Lung (tissue), 12 donors: Measurements from ENCODE around the gene VPS8. TPM values are rescaled to one million over a fixed set of nuclear protein-coding genes. Genes with fewer than 3 reads are reported as not detected.

Experiments
- ATAC-seq: fragments of 200-7000 bp; cut with Tn5 transposase; one replicate; pipeline ENCODE4 v1.9.1; 2020; ENCODE audit warnings: moderate number of reproducible peaks; ENCODE audit not compliant: insufficient read depth, low FRiP score
- DNase-seq, 3 donors: peaks; one replicate each; pipeline ENCODE4 v3.0.0-alpha.2; 2013 to 2017
- H3K27ac ChIP-seq, 2 donors: one replicate each; pipeline ENCODE4 v1.5.1; 2013; ENCODE audit warnings: mild to moderate bottlenecking in 2 of 2, moderate library complexity in 2 of 2, control low read depth in 1 of 2, inconsistent platforms in 1 of 2, low read depth in 1 of 2, low read length in 1 of 2
- H3K27me3 ChIP-seq, 3 donors: one replicate each; pipeline ENCODE4 v1.5.1; 2013; ENCODE audit warnings: low read length in 2 of 3; ENCODE audit not compliant: control insufficient read depth in 3 of 3, insufficient read depth in 3 of 3
- H3K36me3 ChIP-seq, 4 donors: one replicate each; pipeline ENCODE4 v1.5.1; 2013; ENCODE audit warnings: low read length in 4 of 4, mild to moderate bottlenecking in 1 of 4, moderate library complexity in 1 of 4; ENCODE audit not compliant: control insufficient read depth in 4 of 4, insufficient read depth in 4 of 4
- H3K4me1 ChIP-seq, 5 donors: one replicate each; pipeline ENCODE4 v1.5.1; 2013; ENCODE audit warnings: low read length in 5 of 5, mild to moderate bottlenecking in 2 of 5, moderate library complexity in 1 of 5; ENCODE audit not compliant: control insufficient read depth in 5 of 5, insufficient read depth in 5 of 5
- H3K4me3 ChIP-seq: one replicate; pipeline ENCODE4 v1.5.1; 2013; ENCODE audit warnings: mild to moderate bottlenecking, control low read depth, moderate library complexity
- H3K9ac ChIP-seq, 2 donors: one replicate each; pipeline ENCODE4 v1.5.1; 2013; ENCODE audit warnings: low read length in 2 of 2, control low read depth in 1 of 2; ENCODE audit not compliant: insufficient read depth in 1 of 2
- H3K9me3 ChIP-seq, 4 donors: one replicate each; pipeline ENCODE4 v1.5.1; 2013; ENCODE audit warnings: low read length in 3 of 4, mild to moderate bottlenecking in 1 of 4, moderate library complexity in 1 of 4; ENCODE audit not compliant: control insufficient read depth in 4 of 4, insufficient read depth in 3 of 4
- CTCF ChIP-seq: IDR thresholded peaks from 2 replicates; pipeline ENCODE4 v1.5.1; 2012; ENCODE audit warnings: mild to moderate bottlenecking; ENCODE audit errors: control extremely low read depth, extremely low read depth
- WGBS, 2 donors: extraction: QIAGEN DNeasy Blood & Tissue Kit; methylation state at CpG; one replicate each; pipeline ENCODE4 v1.1.7; 2013; 5-methylcytosine and 5-hydroxymethylcytosine counted together
- polyA plus RNA-seq, 2 donors: library from polyadenylated mRNA; stranded (reverse); fragments of 200-250 nt; gene quantifications; one replicate each; pipeline ENCODE4 v1.2.1, GENCODE V29; 2013
- total RNA-seq, 2 donors: library from RNA; depleted of rRNA in 1 of 2; stranded (reverse); fragments of >200 nt in 1 of 2; gene quantifications; one replicate each; pipeline ENCODE4 v1.2.1, GENCODE V29; 2014 to 2021
- donor health status: control.
- donor health status: control.
- donor health status: Bipolar disorder and iron deficiency.
- donor health status: healthy.
- donor health status: DM: yes; HTN: yes; CAD: no.

Gene VPS8
- total and polyA plus RNA-seq, 4 donors = 13.9 to 184 (median 38.5) TPM

- WGBS, 2 donors = 89% methylated on average over 4 of the region's 4 CpGs
- Histone ChIP-seq H3K9me3 (no peaks in the 10 kb centered on the region), H3K36me3 (peaks cover 0 to 11% (median 8%) of the 10 kb centered on the region in 4 donors), H3K9ac (no peak overlapping the region), H3K27ac (no peak overlapping the region), H3K4me1 (no peaks in the 10 kb centered on the region), H3K27me3 (no peaks in the 10 kb centered on the region), H3K4me3 (no peak overlapping the region)
- no peak for ATAC-seq
- no peak for DNase-seq
- no peak for TF ChIP-seq CTCF
Measured at GRCh38 chr3:184937611-184938010, 125.6 kb downstream of the VPS8 start.

DNA sequence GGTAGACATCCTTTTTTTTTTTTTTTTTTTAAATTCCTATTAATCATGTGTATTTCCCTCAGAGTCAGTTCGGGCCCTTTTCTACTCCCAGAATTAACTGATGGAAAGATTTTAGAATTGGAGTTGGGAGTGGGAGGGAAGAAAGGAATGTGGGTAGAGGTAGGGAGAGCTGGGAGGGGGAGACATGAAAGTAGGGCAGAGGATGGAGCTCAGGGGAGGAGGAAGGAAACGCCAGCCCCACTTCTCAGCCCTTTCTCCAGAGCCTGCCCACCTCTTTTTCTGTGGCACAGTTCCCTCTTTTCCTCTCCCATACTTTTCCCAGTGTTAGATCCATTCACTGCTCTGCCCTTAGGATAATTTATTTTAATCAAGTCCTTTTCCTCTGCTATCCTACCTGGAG lies 129.4 kb downstream of the VPS8 start:
- WGBS, 2 donors = 86 to 95% methylated on average over 2 of the region's 2 CpGs
- Histone ChIP-seq H3K27me3 (no peaks in the 10 kb centered on the region), H3K36me3 (peaks cover 3 to 11% (median 7%) of the 10 kb centered on the region in 4 donors), H3K27ac (no peak overlapping the region), H3K9ac (no peak overlapping the region), H3K4me1 (peaks cover 0 to 7% (median 1%) of the 10 kb centered on the region in 5 donors), H3K9me3 (no peaks in the 10 kb centered on the region), H3K4me3 (no peak overlapping the region)
- TF ChIP-seq CTCF = no peak
- ATAC-seq = no peak
- DNase-seq = no peak

- no peaks in the 10 kb centered on the region for H3K9me3 ChIP-seq
- no peak overlapping the region for H3K9ac ChIP-seq
- no peaks in the 10 kb centered on the region for H3K27me3 ChIP-seq
- H3K27ac ChIP-seq = no peak overlapping the region
- H3K4me1 ChIP-seq = peaks cover 0 to 11% (median 4%) of the 10 kb centered on the region in 5 donors
- peaks cover 3 to 11% (median 4%) of the 10 kb centered on the region in 4 donors for H3K36me3 ChIP-seq
- no peak overlapping the region for H3K4me3 ChIP-seq
- ATAC-seq (no peak), DNase-seq (no peak)
- TF ChIP-seq CTCF = no peak
- WGBS, 2 donors = 72 to 79% methylated on average over 3 of the region's 3 CpGs
Measured at GRCh38 chr3:184942735-184943134, 130.8 kb downstream of the VPS8 start.

- DNase-seq = no peak
- H3K27ac ChIP-seq = no peak overlapping the region
- no peak for ATAC-seq
- no peaks in the 10 kb centered on the region for H3K9me3 ChIP-seq
- 92 to 95% methylated on average over 3 of the region's 3 CpGs for WGBS, 2 donors
- H3K36me3 ChIP-seq = peaks cover 3 to 5% (median 3%) of the 10 kb centered on the region in 4 donors
- peaks cover 0 to 14% (median 4%) of the 10 kb centered on the region in 5 donors for H3K4me1 ChIP-seq
- H3K4me3 ChIP-seq = no peak overlapping the region
- no peak overlapping the region for H3K9ac ChIP-seq
- H3K27me3 ChIP-seq = no peaks in the 10 kb centered on the region
- no peak for TF ChIP-seq CTCF
Measured at GRCh38 chr3:184944241-184944640, 132.3 kb downstream of the VPS8 start.
